Measurements from ENCODE around the gene EXOC6.

DNA sequence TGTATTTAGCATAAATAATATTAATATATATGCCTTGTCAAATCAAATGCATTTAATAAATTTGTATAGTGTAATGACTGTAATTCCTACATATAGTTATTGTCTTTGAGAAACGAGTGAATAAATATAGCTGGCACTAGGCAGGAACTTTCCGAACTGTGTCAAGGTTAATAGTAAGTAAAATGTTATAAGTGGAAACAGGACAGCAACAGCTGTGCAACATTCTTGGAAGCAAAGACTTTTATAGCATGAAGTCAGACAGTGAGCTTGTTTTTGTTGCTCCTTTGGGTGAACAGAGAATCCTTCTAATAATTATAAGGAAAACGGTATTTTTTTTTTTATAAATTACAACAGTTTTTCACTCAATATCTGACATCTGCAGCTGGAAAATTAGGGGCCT is 14.0 kb upstream of the EXOC6 start:
- TF ChIP-seq, protein P1, sequence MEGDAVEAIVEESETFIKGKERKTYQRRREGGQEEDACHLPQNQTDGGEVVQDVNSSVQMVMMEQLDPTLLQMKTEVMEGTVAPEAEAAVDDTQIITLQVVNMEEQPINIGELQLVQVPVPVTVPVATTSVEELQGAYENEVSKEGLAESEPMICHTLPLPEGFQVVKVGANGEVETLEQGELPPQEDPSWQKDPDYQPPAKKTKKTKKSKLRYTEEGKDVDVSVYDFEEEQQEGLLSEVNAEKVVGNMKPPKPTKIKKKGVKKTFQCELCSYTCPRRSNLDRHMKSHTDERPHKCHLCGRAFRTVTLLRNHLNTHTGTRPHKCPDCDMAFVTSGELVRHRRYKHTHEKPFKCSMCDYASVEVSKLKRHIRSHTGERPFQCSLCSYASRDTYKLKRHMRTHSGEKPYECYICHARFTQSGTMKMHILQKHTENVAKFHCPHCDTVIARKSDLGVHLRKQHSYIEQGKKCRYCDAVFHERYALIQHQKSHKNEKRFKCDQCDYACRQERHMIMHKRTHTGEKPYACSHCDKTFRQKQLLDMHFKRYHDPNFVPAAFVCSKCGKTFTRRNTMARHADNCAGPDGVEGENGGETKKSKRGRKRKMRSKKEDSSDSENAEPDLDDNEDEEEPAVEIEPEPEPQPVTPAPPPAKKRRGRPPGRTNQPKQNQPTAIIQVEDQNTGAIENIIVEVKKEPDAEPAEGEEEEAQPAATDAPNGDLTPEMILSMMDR (conservative IDR thresholded peaks at IDR 0.05; ENCODE audit: low read length), result no peak
- no peak for TF ChIP-seq EZH2phosphoT487 (IDR thresholded peaks at IDR 0.05; ENCODE audit: borderline replicate concordance, low read depth, low read length)
